HCEC 1CT (cell line): Measurements from ENCODE around the gene NDFIP2.
A peak's percentile ranks its signal among the peaks of the same experiment; 100 is the strongest.

Experiments
- DNase-seq: peaks from one replicate; pipeline ENCODE4 v3.0.0-alpha.2; 2017

NDFIP2 gene

DNA sequence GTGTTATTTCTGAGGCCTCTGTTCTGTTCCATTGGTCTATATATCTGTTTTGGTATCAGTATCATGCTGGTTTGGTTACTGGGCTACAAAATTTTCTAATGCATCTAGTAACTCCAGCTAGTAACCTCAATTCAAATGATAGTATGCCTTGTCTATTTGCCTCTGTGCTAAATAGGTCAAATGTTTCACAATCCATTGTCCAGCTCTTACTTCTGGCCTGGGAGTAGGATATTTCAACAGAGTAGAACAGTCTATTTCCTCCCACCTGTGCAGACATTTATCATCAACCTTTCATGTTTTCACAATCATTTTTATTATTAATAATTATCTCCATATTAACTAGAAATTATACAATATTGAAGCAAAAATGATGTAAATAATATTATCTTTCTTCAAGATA is 18.1 kb upstream of the NDFIP2 start:
- no peak for DNase-seq

- no peak for DNase-seq
These were observed 17.4 kb upstream of the NDFIP2 start for GRCh38 chr13:79463604-79464003.

GRCh38 chr13:79466872-79467271 is 14.1 kb upstream of the NDFIP2 start:
- no peak for DNase-seq

- no peak for DNase-seq
These were observed 12.6 kb upstream of the NDFIP2 start for GRCh38 chr13:79468402-79468801.

- no peak for DNase-seq
These were observed 12.1 kb upstream of the NDFIP2 start for GRCh38 chr13:79468819-79469218.

DNA sequence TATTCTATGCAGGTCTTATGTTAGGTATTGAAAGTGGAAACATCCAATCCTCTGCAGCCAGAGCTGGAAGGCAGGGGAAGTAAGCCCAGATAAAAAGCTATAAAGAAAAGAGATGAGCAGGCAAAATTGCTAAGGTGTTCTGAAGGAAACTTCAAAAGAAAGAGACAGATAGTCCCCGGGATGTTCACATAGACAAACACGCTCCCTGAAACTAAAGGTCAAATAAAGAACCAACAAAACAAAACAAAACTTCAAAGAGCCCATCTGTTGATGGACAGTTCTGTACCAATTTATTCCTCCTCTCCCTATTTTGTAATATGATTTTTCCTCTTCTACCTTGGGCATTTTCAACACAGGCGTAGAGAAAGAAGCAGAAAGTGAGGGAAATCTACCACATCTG is 11.3 kb upstream of the NDFIP2 start:
- DNase-seq = no peak

GRCh38 chr13:79470666-79471065 is 10.3 kb upstream of the NDFIP2 start:
- DNase-seq = no peak

DNA sequence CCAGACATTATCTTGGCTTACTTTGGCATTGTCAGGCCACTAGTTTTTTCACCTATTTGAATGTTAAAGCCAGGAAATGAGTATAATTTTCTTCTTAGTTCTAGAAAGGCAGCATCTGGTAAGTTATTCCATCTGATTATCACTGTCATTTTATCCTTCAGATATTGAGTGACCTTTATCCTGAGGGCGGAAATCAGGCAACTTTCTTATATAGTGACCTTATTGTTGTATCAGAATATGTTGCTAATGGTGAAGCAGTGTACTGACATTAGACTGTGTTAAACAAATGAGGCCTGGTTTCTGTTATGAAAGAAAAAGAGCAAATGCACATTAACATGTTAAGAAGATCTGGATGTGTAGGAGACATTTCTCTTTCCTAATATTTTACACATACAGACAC is 5.4 kb upstream of the NDFIP2 start:
- no peak for DNase-seq

- DNase-seq = no peak
These were observed 3.0 kb upstream of the NDFIP2 start for GRCh38 chr13:79477968-79478367.

DNA sequence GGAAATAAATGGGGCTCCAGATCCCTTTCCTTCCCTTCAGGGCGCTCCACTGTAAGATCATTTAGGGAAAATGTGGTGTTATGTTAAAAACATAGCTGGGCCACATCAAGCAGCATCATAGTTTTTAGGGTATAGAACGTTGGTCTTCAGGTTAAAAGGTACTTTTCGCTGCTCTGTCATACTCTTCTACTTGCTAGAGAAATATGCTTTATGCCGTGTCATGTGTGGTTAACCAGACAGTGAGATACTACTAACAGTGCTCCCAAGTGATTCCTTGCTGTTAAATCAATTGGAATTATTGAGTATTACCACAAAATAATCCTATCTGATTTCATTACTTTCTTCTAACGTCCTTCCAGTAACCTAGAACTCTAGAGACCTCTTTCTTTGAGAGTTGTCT is 1.1 kb upstream of the NDFIP2 start:
- no peak for DNase-seq

GRCh38 chr13:79481685-79482052 is 714 bp downstream of the NDFIP2 start:
- DNase-seq = no peak

GRCh38 chr13:79482281-79482970 is 1.5 kb downstream of the NDFIP2 start:
- DNase-seq = no peak

- DNase-seq = peak; percentile 77
These were observed 2.2 kb downstream of the NDFIP2 start for GRCh38 chr13:79483086-79483706.

DNA sequence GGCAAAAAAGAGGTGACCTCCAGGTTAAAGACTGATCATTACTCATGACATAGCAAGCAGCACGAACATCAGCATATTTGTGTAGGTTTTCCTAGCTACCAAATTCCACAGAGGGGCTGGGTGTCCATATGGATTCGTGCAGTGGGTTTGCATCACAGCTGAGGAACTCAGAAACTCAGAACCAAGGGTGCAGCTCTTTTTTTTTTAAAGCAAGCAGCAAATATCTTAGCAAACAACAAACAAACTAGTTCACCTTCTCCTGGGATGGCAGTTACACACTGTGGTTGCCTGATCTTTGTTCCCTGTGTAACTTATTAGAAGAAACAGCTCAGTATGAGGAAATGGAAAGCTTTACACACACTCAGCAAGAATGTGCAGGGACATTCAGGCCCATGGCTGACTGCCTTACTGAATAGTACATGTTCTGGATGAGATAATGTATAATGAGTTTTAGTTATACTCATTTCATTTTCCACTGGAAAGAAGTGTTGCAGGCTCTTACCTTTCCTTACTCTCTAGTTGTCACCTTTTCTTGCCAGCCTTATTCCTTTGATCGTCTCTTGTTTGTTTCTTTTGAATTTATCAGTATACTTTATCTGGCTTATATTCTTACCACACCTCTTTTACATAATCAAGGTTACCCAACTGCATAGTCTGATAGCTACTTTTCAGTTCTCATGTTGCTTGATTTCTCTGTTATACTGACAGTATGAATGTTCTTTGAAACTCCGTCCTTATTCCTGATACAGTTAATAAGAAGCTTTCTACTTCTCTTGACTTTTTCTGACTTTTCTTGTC is 4.3 kb downstream of the NDFIP2 start:
- peak; percentile 92 for DNase-seq

DNA sequence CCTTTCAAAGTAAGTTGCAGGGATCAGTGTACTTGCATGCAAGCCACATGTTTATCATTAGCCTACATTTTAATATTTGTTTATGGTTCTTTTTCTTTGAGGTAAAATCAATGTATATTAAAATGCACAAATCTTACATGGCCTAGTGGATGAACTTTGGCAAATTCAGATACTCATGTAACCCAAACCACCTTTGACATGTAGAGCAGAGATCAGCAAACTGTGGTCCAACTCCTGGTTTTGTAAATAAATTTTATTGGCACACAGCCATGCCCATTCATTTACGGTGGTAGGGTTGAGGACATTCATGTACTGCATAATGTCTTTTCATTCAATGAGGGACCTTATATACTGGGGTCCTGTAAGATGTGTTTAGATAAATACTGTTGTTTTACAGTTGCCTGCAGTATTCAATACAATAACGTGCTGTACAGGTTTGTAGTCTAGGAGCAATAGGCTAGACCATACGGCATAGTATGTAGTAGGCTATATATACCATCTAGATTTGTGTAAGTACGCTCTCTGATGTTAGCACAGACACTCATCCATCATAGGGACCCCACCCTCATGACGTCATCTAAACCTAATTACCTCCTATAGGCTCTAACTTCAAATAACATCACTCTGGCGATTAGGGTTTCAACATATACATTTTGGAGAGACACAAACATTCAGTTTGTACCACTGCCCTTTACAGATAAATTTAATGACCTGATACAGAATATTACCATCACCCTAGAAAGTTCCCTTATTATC is 5.7 kb downstream of the NDFIP2 start:
- no peak for DNase-seq

- no peak for DNase-seq
These were observed 9.4 kb downstream of the NDFIP2 start for GRCh38 chr13:79490326-79490725.

GRCh38 chr13:79490824-79491223 is 9.9 kb downstream of the NDFIP2 start:
- peak; percentile 17 for DNase-seq

GRCh38 chr13:79491715-79492114 is 10.8 kb downstream of the NDFIP2 start:
- DNase-seq = peak; percentile 78

DNA sequence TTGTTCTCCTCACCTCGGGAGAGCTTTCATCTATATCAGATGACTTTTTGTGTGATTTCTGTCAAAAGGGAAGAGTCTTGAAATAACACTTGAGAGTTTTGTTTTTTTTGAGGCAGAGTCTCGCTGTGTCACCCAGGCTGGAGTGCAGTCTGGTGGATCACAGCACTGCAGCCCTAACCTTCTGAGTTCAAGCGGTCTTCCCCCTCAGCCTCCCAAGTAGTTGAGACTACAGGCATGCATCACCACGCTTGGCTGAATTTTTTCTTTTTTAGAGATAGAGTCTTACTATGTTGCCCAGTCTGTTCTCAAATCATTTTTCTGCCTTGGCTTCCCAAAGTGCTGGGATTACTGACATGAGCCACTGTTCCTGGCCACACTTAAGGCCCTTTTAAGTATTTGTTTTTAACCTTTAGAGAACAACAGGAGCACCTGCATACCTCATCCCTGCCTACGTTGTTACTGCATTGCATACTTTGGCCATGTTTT is 11.4 kb downstream of the NDFIP2 start:
- DNase-seq = peak; percentile 13

DNA sequence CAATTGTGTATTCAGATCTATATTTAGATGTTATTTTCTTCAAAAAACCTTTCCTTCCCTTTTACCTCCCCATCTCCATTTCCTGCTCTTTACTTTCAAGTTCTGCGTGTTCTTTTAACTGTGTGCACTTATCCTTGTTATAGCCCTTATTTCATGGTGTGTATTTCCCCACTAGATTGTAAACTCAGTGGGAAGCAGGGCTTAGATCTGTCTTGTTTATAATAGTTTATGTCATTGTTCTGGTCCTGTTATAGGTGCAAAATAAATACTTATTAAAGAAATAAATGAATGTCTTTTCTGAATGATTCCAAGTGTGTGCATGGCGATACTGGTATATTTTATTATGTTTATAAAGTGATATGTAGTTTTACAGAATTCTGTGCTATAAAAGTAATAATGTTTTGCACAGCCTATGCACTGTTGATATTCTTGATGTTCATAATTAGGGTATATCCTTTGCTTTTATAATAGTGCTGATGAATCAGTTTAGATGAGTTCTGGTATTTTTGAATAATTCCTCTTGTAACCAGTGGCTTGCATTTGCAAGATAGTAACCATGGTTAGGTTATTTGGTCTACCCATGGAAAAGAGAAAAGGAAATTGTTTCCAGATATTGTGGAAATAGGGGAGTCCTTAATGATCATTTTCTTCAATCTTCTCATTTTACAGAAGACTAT is 12.1 kb downstream of the NDFIP2 start:
- no peak for DNase-seq

DNA sequence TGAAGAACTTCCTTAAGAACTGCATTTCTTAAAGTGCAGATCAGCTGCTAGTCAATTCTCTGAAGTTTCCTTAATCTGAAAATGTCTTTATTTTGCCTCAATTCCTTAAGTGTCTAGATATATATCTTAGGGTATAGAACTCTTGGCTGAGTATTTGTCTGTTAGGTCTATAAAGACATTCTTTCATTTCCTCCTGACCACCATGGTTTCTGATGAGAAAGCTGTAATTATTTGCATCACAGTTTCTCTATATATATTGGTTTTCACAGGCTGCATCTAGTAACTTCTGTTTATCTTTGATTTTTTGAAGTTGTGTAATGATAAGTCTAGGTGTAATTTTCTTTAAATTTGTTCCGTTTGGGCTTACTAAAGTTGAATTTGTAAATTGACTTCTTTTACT is 15.2 kb downstream of the NDFIP2 start:
- DNase-seq = no peak

GRCh38 chr13:79497064-79497463 is 16.1 kb downstream of the NDFIP2 start:
- DNase-seq = no peak

GRCh38 chr13:79497852-79498251 is 16.9 kb downstream of the NDFIP2 start:
- no peak for DNase-seq
